HG03064 (cell line): ENCODE data around the gene CNNM3.

Experiments used
- ATAC-seq: cut with Tn5 transposase; IDR thresholded peaks from one replicate; pipeline ENCODE4 v1.9.1; 2021; ENCODE audit warnings: low read depth; ENCODE audit not compliant: unreplicated experiment

Gene CNNM3

DNA sequence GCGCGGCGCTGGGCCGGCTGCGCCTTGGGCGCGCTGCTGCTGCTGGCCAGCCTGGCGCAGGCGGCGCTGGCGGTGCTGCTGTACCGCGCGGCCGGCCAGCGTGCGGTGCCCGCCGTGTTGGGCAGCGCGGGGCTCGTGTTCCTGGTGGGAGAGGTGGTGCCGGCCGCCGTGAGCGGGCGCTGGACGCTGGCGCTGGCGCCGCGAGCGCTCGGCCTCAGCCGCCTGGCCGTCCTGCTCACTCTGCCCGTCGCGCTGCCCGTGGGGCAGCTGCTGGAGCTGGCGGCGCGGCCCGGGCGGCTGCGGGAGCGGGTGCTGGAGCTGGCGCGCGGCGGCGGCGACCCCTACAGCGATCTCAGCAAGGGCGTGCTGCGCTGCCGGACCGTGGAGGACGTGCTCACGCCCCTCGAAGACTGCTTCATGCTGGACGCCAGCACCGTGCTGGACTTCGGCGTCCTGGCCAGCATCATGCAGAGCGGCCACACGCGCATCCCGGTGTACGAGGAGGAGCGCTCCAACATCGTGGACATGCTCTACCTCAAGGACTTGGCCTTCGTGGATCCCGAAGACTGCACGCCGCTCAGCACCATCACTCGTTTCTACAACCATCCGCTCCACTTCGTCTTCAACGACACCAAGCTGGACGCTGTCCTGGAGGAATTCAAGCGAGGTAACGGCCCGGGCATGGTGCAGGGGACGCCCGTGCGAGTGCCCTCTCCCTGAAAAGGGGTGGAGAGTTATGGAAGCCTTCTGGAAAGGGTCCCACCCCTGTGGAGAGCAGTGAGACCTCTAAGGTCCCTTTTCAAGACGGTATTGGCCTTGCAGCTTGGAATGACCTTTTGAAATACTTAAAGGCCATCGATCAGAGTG, 1.0 kb downstream of the CNNM3 start:
- ATAC-seq = peak; percentile 1

DNA sequence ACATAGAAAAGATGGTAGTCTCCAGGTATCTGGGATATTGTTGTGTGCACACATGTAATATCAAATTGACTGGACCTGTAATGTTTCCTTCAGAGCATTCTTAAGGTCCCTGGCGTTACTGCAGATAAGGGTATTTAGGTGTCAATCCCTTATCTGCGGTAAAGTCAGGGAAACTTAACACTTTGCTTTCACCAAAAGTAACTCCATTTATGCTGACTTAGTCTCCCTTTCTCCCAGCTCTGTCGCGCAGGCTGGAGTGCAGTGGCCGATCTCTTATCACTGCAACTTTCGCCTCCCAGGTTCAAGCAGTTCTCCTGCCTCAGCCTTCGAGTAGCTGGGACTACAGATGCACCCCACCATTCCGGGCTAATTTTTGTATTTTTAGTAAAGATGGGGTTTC, 1.8 kb downstream of the CNNM3 start:
- no peak for ATAC-seq

DNA sequence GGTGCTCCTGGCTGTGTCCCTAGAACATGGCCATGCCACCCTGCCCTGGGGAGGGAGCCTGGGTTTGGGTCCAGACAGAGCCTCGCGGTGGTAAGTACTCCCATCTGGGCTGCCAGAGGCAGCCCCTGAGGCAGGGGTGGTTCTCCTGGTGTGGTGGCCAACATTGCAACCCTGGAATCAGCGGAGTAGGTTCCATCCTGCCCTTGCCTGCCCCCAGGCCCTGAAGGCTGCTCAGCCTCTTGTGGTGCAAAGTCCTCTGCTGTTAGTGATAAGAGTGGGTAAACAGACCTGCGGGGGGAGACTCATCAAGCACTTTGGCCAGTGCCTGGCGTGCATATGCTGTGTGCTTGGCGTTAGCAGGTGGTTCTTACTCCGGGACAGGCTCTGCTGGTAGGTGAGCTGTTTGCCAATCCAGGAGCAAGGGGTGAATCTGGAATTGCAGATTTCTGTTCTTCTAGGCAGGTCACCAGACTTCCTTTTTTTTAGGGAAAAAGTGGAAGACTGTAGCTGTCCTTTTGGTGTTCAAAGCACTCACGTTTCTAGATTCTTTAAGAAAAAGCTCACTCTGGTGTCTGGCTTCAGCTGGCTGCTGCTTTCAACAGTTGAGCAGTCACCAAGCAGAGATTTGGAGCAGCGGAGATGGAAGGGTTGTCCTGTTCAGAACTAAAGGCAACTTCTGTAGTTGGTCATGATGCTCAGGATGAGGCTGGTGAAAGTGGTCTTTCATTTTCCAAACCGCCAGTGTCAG, 3.2 kb downstream of the CNNM3 start:
- no peak for ATAC-seq

DNA sequence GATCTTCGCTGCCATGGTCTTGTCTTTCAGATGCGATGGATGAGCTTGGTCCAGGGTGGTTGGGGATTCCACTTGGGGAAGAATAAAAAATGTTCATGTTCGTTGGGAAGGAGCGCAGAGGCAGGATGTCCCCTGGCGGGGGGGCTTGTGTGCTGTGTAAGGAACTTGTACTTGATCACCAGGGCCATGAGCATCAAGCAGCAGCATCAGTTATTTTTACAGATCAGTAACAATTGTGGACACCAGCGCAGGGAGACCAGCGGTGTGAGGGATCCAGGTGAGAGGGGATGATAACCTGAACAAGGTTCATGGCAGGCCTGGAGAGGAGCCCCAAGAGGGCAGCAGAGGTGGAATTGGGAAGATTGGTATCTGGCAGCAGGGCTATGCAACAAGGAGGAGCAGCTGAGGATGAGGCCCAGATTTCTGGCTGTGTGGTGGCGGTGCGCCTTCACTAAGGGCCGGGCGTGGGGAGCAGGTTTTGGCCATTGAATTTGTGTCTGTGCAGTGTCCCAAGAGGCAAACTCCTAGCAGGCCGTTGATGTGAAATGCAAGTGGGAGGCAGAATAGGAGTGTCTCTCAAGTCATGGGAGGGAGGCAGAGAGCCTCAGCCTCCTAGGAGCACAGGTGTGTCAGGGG, 3.9 kb downstream of the CNNM3 start:
- no peak for ATAC-seq

DNA sequence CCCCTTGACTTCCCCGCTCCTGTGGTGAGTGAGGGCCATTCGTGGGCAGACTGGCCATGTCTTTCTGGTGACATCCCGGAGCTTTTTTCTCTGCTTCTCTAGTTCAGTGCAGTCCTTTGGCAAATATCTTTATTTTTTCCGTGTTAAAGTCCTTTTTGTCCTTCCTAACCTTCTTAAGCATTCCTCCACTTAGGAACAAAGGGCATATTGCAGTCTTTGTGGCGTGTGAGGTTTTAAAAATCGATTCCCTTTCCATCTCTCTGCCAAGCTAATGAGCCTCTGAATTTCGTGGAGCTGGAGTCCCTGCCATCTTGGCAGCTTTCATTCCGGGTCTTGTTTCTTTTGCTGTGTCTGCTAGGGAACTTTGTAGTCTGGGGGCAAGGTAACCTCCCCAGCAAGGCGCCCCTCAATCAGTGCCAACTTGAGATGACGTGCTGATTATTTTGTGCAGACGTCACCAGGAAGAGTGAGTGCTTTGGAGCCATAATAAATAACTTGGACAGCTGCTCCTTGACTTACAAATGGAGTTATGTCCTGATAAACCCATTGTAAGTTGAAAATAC, 5.1 kb downstream of the CNNM3 start:
- ATAC-seq = no peak

DNA sequence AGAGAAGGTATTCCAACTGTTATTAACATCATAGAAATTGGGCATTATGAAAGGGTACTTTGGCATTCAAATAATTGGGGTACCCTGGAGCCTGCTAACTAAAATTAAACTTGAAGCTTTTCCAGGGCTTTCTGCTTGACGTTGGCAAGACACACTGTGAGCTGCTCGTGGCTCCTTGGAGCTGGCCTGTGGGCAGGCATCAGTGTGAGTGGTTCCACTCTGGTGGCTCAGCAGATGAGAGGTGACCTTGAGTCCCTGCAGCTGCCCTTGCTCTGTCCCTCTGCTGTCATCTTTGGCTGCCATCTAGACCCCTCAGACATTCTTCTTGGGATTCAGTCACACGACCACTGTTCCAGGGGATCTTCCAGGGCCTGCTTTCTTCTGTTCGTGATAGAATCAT, 6.7 kb downstream of the CNNM3 start:
- no peak for ATAC-seq

DNA sequence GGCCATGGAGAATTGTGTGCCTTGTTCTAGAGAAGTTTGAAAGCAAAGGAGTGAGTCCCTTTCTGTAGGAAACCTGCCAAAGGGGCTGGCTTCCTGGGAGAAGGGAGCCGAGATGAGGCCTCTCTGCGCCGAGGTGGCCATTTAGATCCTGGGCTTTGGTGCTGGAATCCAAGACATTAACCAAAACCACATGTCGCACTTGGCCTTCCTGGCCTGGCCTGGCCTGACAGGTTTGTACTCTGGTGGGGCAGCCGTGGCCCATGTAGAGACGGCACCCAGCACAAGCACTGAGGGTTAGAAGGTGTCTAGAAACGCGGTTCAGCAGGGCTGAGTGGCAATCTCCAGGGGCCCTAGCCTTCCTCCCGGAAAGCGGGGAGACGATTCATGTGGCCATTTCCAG, 7.1 kb downstream of the CNNM3 start:
- no peak for ATAC-seq

DNA sequence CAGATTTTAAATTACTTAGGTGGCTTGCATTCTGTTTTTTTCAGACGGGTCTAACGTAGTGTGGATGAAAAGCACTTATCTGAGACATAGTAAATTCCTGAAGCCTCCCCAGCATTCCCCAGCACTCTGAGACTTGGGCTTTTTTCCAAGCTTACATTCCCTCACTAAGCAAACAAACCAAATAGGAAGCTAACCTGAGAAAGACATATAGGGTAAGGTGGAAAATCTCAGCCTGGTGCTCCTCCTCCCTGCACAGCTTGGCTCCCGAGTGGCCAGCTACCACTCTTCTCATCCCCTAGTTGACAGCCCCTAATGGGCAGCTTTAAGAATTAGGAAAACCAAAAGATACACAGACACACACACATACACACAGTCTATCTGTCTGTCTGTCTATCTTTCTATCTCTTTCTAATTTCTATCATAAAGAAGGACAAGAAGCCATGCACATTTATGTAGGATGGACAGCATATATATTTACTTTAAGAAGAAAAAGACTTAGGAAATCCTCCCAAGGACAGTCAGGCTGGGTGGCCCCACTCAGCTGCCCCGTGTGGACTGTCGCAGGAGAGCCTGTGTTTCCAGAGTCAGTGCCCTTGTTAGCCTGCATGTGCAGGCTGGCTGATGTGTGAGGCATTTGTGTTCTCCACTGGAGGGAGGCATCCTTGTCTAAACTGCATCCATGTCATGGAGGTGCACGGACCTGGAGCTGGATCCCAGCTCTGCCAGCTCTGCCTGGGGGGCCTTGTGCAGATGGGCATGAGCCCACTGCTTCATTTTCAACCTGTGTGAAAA, 8.2 kb downstream of the CNNM3 start:
- ATAC-seq = no peak

DNA sequence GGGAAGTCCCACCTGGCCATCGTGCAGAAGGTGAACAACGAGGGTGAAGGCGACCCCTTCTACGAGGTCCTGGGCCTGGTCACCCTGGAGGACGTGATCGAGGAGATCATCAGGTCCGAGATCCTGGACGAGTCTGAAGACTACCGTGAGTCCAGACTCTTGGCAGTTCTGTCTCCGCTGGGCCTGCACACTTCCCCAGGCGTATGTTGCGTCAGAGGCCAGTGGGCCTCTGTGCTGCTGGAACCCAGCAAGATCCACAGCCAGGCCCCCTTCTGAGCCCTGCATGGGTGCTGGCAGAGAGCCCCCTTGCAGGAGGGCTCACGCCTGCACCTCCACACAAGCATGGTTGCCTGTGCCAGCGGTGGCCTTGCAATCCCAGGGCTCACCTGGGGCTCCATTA, 9.0 kb downstream of the CNNM3 start:
- no peak for ATAC-seq

DNA sequence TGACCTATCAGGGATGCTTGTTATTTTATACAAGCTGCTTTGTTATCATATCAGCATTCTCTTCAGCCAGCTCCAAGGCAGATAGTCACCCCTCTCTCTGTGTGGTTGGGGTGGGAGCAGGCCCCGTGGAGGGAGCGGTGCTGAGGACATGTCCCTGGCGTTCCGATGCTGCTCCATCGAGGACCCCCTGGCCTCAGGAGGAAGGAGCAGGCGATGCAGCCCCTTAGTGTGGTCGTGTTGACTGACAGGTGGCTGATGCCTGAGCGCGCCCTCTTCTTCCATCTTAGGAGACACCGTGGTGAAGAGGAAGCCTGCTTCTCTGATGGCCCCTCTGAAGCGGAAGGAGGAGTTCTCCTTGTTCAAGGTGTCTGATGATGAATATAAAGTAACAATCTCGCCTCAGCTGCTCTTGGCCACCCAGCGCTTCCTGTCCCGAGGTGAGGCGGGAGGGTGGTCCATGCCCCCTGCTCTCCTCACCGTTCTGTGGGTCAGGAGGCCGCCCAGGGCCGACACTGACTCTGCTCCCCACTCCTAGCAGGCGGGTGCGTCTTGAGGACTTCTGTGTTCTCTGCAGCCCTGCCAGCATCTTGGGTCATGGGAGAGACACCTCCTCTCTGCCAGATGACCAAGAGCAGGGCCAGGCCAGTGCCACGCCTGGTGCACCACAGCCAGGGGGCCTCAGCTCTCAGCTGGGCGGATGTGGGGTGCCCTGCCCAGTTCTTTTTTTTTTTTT, 10.6 kb downstream of the CNNM3 start:
- ATAC-seq = no peak

DNA sequence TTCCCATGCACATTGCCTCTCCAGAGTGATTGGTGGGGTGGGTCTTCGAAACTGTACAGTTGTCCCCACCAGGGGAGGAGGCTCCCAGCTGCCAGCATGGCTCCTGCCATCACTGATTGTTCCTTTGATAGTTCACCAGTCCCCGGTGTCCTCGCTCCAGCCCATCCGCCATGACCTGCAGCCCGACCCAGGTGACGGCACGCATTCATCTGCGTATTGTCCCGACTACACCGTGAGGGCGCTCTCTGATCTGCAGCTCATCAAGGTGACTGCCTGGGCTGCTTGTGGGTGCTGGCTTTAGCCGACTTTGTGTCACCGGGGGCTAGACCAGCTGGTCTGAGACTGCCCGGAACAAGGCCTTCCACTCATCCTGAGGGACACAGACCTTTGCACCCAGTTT, 12.4 kb downstream of the CNNM3 start:
- ATAC-seq = no peak

DNA sequence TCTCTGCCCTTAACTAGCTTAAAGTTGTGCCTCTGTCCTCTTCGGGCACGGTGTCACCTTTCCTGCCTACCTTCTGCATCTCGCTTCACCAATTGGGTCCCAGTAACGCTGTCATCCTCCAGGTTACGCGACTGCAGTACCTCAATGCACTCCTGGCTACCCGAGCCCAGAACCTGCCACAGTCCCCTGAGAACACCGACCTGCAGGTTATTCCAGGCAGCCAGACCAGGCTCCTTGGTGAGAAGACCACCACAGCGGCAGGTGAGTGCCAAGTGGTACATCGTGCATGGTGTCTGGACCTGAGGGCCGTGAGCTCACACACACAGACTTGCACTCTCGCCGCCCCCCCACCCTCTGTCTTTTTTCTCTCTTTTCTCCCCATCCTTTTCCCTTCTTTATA, 12.8 kb downstream of the CNNM3 start:
- ATAC-seq = no peak

DNA sequence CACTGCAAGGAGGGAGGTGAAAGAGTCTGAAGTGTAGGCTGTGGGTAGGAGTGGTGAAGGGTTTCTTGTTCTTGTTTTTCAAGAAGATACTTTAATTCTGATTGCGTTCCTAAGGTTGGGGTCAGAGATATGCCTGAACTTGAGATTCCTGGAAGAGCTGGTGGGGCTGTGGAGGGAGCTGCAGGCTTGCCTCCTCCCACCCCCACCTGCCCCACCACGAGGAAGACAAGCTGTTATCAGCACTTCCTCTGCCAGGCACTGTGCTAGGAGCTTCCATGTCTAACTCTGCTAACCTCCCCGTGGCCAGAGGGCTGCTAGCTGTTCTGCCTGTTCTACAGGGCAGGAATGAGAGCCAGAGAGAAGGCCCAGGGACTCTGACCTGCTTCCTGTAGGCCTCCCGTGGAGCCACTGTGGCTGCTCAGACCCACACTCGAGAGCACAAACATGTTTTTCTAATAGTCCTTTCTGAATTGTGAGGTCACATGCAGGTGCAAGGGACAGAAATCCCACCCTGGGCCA, 14.0 kb downstream of the CNNM3 start:
- no peak for ATAC-seq

DNA sequence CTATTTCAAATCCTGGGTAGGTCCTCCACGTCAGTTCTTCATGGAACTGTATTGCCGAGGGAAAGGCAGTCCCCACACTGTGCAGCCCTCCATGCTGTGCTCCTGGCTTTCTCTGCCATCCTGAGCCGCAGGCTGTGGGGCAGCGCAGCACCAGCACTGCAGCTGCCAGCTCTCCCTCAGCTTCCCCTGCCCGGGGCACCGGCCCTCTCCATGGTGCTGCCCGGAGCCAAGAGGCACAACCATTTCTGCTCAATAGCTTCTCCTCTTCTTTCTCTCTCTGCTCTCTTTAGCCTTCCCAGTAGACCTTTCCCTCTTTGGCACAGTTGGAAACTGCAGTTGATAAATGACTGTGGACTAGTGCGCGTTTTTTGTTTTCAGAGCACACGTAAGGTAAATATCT, 15.6 kb downstream of the CNNM3 start:
- no peak for ATAC-seq

DNA sequence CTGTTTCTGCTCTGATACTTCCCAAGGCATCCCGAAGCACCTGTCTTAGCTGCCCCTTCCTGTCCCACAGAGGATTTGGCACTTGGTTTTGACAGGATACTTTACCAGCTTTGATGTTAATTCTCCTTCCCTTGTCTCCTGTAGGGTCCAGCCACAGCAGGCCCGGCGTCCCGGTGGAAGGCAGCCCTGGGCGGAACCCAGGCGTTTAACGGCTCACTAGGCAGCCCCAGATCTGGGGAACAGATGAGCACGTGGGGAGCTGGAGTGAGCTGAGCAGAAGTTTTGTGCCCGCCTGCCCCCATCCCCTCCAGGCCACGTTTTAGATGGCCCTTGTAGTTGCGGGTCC, 16.3 kb downstream of the CNNM3 start:
- ATAC-seq = no peak

DNA sequence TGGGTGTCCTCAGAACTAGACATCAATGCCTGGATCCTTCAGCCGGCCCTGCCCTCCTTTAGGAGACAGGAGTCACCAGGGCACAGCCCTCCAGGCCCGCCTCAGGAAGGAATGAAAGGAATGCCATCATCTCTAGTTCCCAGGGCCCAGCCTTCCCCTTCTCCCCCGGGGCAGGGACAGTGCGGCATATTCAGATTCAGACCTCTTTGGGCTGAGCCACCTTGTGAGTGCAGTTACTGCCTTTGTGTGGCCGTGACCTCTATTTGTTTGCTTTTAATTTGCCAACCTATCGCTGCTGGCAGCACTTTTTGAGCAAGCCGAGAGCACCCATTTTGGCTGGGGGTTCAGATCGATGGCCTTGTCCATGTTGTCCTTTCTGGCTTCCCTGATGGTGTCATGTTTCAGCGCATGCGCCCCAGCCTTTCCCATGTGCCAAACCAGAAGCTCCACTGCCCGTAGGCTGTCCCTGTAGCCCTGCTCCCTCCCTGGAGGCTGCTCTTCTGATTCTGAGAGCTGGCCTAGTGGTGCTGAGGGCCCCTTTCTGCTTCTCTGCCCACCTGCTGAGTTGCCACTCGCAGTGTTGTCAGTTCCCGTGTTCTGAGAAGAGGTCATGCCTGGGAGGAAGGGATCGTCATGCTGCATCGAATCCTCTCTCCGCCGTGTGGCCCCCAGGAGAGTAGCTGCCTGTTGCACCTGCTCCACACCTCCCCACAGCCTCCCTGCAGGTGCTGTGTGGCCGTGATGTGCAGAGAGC, 16.9 kb downstream of the CNNM3 start:
- ATAC-seq = no peak

DNA sequence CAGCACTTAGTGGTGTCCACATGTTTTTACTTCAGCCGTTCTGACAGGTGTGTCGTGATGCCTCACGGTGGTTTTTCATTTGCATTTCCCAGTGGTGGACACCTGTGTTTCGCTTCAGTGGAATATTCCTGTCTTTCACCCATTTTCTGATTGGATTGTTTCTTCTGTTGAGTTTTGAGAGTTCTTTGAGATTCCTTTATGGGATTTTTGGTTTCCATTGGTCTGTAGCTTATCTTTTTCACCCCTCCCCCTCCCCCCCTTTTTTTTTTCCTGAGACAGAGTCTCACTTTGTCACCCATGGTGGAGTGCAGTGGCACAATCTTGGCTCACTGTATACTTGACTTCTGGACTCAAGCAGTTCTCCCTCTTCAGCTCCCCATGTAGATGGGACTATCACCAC, 19.8 kb downstream of the CNNM3 start:
- no peak for ATAC-seq

DNA sequence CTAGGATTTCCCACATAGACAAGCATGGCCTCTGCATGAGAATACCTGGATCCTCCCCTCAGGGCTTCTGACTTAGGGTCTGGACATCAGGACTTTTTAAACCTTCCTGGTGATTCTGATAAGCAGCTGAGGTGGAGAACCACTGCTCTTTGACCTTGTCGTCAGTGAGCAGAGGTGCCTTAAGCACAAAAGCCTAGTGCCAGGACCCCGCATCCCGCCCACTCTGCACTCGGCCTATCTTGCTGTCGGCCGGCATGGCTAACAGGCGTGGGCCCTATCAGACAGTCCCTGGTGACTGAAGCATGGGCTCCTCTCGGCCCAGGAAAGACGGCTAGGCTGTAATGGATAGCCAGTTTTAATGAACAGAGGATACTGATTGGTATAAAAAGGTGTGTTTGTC, 21.5 kb downstream of the CNNM3 start:
- no peak for ATAC-seq
